GM18508 (cell line): ENCODE data around the gene RRP36.
"Not testable (repeated sequence)": the region's sequence is repeated elsewhere in the genome, so short reads cannot be mapped to it uniquely, and the experiment has no call there.

ENCODE experiments used
- ATAC-seq: cut with Tn5 transposase; IDR thresholded peaks from one replicate; pipeline ENCODE4 v1.9.1; 2021; ENCODE audit warnings: moderate number of reproducible peaks; ENCODE audit not compliant: insufficient read depth, unreplicated experiment

Gene RRP36, protein sequence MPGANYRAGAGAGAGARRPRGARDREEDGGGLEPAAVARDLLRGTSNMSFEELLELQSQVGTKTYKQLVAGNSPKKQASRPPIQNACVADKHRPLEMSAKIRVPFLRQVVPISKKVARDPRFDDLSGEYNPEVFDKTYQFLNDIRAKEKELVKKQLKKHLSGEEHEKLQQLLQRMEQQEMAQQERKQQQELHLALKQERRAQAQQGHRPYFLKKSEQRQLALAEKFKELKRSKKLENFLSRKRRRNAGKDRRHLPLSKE

DNA sequence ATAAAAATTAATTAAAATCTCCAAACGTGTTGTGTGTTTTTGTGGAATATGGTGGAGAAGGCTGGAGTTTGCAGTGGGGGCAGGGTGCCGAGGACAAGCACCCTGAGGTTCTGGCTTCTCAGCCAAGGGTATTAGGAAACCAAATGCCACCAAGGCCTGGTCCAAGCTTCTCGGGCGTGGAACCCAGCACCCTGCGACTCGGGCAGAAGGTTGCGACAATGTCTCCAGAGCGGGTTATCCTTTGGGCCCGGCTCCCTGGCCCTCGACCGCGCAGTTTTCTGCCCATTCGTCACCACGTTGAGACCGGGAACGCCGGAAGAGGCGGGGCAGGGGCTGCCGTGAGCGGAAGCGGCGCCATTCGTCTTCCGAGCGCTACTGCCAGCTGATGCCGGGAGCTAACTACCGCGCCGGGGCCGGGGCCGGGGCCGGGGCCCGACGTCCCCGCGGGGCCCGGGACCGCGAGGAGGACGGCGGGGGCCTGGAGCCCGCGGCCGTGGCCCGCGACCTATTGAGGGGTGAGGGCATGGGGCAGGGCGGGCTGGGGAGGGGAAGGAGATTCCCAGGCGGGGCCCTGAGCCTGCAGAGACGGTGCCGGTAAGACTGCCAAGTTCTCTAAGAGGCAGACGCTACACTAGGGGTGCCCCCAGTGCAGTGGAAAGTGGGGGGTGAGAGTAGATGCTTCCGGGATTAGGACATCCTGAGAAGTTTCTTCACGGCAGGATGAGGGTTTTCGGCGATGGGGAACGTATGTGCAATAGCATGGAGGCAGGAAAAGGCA lies at the start of gene RRP36:
RRP36 (plus strand) TSS at position 354 of the 778 bp plus-strand sequence; CDS start at position 386, 32 bp downstream.
- no peak for ATAC-seq

DNA sequence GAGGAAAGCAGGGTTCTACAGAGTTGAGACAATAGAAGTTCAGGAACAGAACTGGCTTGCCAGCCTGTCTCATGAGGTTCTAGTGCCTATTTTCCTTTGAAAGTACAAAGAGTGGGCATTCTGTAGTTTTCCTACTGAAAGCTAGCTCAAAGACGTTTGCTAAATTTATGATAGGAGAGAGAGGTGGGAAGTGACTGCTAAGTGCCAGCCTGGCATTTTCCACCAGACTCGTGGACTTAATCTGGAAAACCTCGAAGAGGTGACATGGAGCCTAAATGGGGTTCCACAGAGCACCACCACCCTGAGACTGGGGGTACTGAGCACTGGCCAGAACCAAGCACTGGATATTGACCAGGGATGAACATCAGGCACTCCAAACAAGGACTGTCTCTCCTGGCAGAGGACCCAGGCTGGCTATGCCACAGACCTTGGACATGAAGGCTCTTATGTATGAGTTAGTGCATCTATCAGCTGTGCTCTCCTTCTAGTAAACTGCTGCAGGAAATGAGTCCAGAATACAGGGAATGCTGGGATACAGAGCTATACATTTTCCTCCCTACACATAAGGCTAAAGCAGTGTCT lies 49.6 kb upstream of the RRP36 start:
- ATAC-seq = no peak

DNA sequence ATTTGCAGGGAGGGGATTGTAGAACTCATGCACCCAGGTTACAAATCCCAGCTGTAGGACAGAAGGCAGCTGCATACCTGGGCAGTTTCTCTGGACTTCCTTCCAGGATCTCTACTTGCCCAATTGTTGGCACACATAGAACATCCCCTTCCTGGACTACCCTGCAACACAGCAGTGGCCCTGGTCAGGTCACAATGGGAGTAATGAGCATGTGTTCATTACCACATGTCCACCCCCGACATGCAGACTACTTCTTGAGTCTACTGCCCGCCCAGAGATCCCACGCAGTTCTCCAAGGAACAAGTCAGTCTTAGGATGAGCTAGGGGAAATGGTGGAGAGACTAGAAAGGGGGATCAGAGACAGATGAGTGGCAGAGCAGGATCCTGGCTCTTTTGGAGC lies 47.5 kb upstream of the RRP36 start:
- ATAC-seq = no peak

DNA sequence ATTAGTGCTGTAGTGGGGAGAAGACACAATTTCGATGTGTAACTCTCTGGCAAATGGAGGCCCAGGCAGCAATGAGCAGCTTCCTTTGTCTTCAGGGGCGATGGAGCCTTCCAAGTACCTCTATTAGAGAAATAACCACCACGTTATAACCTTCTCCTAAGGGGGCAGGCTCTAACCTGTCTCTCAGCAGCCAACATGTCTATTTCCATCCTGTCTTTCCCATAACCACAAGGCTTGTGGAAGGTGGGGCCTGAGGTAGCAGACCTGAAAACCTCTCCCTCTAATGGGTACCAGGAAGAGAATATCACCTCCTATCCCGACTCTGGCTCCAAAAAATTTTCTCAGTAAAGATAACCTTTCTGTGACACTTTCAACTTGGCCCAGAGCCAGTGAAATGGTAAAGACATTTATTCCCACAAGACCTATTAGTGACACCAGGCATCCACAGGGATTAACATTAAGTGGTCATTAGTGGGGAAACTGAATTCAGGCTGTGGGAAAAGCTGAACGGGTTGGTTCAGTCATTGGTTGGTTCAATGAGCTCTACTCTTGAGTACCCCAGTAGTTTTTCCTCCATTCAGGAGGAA lies 46.4 kb upstream of the RRP36 start:
- ATAC-seq = no peak

DNA sequence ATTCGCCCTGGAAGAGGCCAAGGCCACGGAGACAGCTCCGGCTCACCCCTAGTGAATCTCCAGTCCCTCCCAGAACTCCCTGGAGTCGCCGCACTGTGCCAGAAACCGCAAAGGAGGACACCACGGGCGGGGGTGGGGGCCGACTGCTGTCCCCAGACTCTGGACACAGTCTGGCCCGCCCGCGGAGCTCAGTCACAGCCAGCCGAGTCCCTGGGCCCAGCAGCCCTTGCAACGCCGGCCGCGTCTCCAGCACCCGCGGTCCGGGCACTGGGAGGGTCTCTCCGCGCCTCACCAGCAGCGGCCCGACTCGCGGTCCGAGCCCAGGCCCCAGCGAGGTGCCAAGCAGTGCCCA lies 43.0 kb upstream of the RRP36 start:
- no peak for ATAC-seq

DNA sequence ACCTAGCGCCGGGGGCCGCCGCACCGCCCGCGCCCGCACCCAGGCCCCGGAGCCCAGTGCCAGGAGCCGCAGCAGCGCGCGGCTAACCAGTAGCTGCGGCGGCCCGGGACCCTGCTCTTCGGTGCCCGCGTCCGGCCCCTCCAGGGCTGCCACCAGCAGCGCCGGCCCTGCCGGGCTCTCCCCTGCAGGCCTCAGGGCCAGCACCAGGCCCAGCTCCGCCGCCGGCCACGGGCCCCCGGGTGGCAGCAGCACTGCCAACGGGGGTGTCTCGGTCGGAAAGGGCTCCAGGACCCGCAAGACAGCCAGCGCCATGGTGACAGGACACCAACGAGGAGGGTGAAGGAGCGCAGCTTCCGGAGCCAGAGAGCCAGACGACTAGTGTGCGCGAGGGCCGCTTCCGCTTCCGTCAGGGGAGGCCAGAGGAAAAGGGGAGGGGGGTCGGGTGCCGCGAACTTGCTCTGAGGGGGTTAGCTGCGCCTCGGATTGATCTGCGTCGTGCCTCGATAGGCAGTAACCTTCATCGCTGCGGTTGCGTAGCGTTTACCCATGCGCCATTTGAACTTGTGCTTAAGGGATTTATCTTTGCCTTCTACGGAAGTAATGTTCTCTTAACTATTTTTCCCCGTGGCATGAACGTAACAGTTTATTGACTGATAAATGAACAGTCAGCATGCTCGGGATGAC lies 42.4 kb upstream of the RRP36 start, which contains the start of gene PEX6:
PEX6 (minus strand) TSS at position 343 of the 684 bp plus-strand sequence; CDS start at position 312, 31 bp downstream.
- ATAC-seq = no peak

DNA sequence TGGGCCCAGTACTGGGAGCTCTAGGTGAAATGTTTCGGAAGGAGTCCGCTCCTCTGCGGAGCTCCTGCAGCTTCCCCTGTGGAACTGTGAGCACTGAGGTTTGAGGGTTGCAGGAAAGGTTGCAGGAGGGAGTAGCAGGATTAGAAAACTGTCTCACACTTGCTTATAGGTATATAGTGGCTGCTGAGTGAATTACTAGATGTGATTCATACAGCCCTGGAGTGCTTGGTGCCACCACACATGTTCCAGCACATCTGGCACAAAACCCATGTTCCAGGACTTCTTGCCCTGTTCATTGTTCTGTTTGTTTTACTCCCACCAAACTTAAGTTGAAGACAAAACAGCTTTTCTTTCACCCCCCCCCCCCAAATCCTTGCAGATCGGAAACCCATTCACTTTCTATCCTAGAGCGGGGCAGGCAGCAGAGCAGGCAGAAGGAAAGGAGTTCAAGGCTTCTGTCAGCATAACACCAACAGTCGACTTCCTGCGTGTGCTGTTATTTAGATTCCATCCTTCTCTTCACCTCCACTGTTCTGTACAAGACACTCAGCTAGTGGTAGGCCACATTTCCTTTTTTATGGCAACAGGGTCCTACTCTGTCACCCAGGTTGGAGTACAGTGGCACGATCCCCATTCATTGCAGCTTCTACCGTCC lies 41.8 kb upstream of the RRP36 start:
- no peak for ATAC-seq

DNA sequence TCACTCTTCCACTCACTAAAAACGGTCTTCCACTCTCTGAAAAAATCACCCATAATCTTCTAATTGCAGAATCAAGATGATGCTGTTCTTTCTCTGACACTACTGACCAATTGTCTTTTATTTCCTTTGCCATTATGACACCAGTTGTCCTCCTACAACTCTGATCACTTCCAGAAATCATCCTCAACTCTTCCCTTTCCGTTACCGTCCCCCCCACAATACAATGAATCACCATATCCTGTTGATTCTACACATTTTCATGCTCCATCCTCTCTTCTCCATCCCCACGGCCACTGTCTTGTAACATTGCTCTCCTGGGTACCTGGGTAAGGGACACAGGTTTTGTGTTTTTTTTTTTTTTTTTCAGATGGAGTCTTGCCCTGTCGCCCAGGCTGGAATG lies 39.6 kb upstream of the RRP36 start:
- no peak for ATAC-seq

DNA sequence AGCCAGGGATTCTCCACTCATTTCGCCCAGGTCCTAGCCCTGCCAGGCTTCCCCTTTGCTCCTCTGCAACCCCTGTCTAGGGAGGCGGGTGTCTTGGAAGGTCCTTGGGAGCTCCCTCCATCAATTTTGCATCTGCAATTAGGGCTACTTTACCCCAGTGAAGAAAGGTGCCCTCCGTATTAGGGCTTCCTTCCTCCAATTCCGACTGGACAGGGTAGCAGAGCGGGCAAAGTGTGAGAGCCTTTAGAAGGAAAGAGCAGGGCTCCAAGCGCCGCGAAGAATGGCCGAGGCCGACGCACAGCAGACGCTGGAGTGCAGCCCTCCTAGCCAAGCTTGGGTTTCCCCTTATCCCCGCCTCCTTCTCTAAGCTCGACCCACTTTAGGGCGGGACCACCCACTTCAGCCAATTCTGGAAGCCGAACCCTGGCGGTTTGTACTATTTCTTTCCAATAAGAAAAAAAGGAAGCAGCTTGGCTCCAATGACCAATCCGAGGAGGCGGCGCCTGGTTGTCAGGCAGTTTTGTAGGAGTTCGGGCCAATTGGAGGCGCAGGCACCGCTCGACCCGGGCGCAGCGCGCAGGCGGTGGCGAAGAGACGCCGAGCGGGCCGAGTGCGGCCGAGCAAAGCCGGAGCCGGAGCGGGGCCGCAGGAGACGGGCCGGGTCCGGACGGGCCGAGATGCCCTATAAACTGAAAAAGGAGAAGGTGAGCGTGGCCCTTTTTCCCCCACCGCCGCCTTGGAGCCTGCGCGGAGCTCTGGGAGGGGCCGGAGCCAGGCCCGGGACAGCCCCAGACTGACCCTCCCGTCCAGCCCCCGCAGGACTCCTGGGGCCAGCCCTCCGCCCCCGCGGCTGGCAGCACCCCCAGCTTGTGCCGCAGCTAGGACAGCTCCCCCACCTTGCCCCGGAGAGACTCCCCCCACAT lies 37.2 kb upstream of the RRP36 start, which contains the start of gene PPP2R5D:
PPP2R5D (plus strand) TSS at position 570 of the 923 bp plus-strand sequence; CDS start at position 678, 108 bp downstream.
- peak; percentile 78 for ATAC-seq

DNA sequence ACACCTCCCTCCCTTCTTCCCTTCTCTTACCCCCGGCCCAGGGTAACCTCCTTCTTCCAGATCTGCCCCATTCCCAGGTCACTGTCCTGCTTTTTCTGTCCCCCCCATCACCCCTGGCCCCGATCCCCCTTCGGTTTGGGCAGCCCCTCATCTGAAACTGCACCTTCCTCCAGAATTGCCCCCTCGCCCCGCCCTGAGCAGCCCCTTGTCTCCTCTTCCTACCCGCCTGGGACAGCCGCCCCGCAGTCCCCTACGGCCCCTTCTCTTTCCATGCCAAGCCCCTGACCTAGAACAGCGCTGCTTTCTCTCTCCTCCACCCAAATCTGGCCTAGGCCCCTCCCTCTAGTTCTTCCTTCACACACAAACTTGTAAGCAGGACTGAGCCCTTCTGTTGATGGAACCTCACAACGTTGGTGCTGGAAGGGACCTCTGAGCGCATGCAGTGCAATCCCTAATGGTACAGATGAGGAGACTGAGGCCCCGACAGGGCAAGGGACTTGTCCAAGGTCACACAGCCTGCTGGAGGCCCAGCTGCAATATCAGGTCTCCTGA lies 36.4 kb upstream of the RRP36 start:
- ATAC-seq = no peak

DNA sequence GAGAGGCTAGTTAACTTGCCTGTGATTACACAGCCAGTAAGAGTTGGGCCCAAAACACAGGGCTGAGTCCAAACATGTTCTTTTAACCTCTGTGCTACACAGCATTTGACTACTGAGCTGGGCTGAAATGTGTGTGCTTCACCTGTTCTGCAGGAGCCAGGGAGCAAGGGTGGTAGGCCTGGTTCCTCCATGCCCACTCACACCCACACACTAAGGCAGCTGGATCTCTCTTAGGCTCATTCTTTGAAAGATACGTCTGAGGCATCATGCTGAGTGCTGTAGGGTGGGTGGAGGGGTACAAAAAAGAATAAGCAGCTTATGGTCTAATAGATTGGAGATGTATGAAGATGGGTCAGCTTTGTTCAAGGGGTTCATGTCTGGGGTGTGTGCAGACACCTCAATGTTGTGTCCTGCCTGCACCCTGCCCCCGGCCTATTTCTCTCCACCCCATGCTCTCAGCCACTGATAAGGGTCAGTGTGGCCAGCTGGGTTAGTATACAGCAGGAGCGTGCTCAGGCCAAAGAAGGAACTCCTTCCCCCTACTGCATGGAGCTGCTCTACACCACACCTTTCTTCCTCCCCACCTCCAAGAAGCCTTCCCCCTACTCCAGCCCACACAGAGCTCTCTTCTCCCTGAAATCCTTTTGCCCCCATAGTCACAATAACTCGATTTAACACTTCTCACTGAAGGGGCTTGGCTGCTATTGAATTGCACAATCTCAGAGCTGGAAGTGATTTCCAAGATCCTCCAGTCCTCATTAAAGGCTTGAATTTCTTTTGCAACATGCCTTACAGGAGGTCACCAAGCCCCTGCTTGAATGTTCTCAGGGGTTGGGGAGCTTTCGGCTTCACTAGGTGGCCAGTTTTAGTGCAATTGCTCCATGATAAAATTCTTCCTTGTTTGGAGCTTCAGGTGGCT lies 33.6 kb upstream of the RRP36 start:
- ATAC-seq = no peak

DNA sequence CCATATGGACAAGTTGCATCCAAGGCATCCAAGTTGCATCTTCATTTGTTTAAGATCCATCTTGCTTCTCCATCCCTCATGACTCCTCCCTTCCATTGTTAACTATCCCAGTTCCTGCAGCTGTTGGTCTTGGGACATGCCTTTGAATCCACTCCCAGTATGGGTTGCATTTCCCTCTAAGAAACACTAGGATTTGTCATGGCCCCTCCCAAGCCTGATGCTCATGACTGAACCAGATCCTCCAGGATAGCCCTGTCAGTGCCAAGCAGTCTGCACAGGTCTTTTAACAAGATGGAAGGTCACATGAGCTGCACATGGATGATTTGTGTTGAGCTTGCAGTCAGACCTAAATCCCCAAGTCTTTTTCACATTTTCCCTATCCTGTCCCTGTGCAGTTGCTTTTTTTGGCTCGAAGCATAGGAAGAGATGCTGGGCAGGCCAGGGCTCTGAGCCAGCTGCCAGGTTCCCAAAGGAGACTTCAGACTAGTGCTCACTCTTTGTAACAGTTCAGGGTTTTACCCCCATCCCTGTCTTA lies 32.9 kb upstream of the RRP36 start:
- no peak for ATAC-seq

DNA sequence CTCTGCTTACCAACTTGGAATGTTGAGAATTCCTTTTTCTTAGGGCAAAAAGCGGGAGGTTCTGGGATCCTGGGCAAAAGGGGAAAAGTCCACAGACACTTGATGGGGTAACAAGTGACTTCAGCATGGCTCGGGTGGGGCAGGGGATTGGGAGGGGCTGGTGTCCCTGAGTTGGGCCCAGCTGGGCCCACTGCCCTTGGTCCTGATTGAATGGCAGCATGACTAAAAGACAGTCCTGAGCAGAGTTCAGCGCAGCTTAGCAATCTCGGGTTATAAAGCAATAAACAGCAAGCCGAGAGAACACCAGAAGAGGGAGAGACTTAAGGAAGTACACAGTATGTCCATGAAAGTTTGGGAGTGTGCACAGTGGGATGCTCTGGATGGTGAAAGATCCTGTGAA lies 31.5 kb upstream of the RRP36 start:
- no peak for ATAC-seq

DNA sequence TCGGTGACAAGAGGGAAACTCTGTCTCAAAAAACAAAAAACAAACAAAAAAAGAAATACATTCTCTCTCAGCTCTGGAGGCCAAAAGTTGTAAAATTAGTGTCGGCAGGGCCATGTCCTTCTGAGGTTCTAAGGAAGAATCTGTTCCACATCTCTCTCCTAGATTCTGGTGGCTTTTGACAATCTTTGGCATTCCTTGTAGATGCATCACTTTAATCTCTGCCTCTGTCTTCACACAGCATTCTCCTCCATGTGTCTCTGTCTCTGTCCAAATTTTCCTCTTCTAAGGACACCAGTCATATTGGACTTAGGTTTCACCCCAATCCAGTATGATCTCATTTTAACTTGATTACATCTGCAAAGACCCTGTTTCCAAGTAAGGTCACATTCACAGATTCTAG lies 28.0 kb upstream of the RRP36 start:
- no peak for ATAC-seq

DNA sequence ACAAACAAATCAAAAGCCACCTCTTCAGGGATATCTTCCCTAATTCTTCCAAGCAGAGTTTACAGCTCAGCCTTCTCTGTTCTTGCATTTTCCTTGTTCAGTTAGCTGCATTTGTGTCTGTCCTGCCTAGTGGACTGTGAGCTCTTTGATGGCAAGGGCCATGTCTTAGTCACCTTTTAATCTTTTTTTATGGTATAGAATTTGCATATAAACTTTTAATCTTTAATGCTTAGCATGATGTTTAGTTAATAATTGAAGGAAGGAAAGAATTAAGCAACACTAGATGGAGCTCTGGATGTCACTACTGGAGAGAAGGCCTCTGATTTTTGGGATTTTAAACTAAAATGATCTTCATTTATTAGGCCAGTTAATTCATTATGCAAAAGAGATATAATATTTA lies 24.9 kb upstream of the RRP36 start:
- ATAC-seq = no peak

DNA sequence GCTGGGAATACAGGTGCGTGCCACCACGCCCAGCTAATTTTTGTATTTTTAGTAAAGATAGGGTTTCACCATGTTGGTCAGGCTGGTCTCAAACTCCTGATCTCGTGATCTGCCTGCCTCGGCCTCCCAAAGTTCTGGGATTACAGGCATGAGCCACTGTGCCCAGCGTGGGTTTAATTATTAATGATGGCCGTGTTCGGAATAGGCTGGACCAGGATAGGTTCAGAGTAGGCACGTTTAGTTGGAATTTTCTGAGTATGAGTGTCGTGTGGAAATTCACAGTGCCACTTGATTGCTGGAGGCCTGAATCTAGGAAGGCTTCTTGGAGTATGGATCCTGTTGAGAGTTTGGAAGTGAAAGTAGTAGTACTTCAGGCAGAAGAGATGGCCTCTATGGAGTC lies 23.2 kb upstream of the RRP36 start:
- not testable (repeated sequence) for ATAC-seq

DNA sequence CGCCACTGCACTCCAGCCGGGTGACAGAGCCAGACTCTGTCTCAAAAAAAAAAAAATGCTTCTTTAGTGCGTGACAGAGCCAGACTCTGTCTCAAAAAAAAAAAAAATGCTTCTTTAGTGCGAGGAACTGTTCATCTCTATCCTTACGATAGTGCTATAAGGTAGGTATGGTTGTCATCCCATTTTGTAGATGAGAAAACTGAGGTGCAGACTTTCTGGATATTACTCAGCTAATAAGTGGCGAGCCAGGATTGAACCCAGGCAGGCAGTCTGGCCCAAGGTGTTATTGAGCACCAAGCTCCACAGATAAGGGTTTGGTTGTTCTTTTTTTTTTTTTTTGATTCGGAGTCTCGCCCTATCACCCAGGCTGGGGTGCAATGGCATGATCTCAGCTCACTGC lies 19.6 kb upstream of the RRP36 start:
- ATAC-seq = no peak
